GM21381 (cell line): Measurements from ENCODE around the gene HHIPL1.
"Not testable (repeated sequence)": the region's sequence is repeated elsewhere in the genome, so short reads cannot be mapped to it uniquely, and the experiment has no call there.

ENCODE experiments used
- ATAC-seq: cut with Tn5 transposase; IDR thresholded peaks from one replicate; pipeline ENCODE4 v1.9.1; 2021; ENCODE audit warnings: mild to moderate bottlenecking, moderate library complexity; ENCODE audit not compliant: unreplicated experiment

Gene HHIPL1

GRCh38 chr14:99632410-99633035 lies 12.4 kb upstream of the HHIPL1 start:
- no peak for ATAC-seq

- no peak for ATAC-seq
Observed at GRCh38 chr14:99633141-99633540, 11.8 kb upstream of the HHIPL1 start.

- ATAC-seq: no peak
Observed at GRCh38 chr14:99633918-99634317, 11.0 kb upstream of the HHIPL1 start.

GRCh38 chr14:99634443-99634842 lies 10.5 kb upstream of the HHIPL1 start:
- no peak for ATAC-seq

- ATAC-seq: no peak
Observed at GRCh38 chr14:99635116-99635515, 9.8 kb upstream of the HHIPL1 start.

GRCh38 chr14:99636487-99636886 lies 8.4 kb upstream of the HHIPL1 start:
- no peak for ATAC-seq

- no peak for ATAC-seq
Observed at GRCh38 chr14:99637624-99638023, 7.3 kb upstream of the HHIPL1 start.

GRCh38 chr14:99642771-99643170 lies 2.2 kb upstream of the HHIPL1 start:
- not testable (repeated sequence) for ATAC-seq

GRCh38 chr14:99643343-99643742 lies 1.6 kb upstream of the HHIPL1 start:
- ATAC-seq: no peak

GRCh38 chr14:99644035-99644587 lies 818 bp upstream of the HHIPL1 start:
- ATAC-seq: no peak

GRCh38 chr14:99645545-99646505 lies 896 bp downstream of the HHIPL1 start:
- ATAC-seq: no peak

- ATAC-seq: no peak
Observed at GRCh38 chr14:99647411-99647810, 2.5 kb downstream of the HHIPL1 start.

GRCh38 chr14:99648027-99648784 lies 3.3 kb downstream of the HHIPL1 start:
- ATAC-seq: no peak

- ATAC-seq: no peak
Observed at GRCh38 chr14:99649219-99649618, 4.3 kb downstream of the HHIPL1 start.

GRCh38 chr14:99649643-99650042 lies 4.7 kb downstream of the HHIPL1 start:
- ATAC-seq: no peak

- no peak for ATAC-seq
Observed at GRCh38 chr14:99650189-99650588, 5.3 kb downstream of the HHIPL1 start.

- no peak for ATAC-seq
Observed at GRCh38 chr14:99651953-99652746, 7.2 kb downstream of the HHIPL1 start.

- ATAC-seq: no peak
Observed at GRCh38 chr14:99654235-99654985, 9.5 kb downstream of the HHIPL1 start.

GRCh38 chr14:99655521-99655920 lies 10.6 kb downstream of the HHIPL1 start:
- no peak for ATAC-seq

GRCh38 chr14:99656171-99656570 lies 11.2 kb downstream of the HHIPL1 start:
- ATAC-seq: no peak
